B cell (primary cell): ENCODE data around the gene WASF3. TPM values are rescaled to one million over a fixed set of nuclear protein-coding genes. Genes with fewer than 3 reads are reported as not detected.

ENCODE experiments used
- ATAC-seq: fragments of 200-7000 bp; cut with Tn5 transposase; one replicate; pipeline ENCODE4 v1.10.0; 2021; ENCODE audit warnings: low read depth, mild to moderate bottlenecking, moderate number of reproducible peaks, moderate library complexity
- CTCF ChIA-PET: fragments of 350-600 bp; sonication (Branson Sonifier 250); formaldehyde crosslinking; loops from one replicate; lab custom pipeline; 2021; ENCODE audit warnings: antibody characterized with exemption, inconsistent platforms; lab: Charles Lee
- POLR2A ChIA-PET: fragments of 350-600 bp; sonication (Branson Sonifier 250); formaldehyde crosslinking; loops from one replicate; lab custom pipeline; 2021; ENCODE audit warnings: antibody characterized with exemption; lab: Charles Lee
- DNase-seq: peaks from one replicate; pipeline ENCODE4 v3.0.0; 2013
- H2AFZ ChIP-seq: 2 replicates; pipeline ENCODE4 v1.6.1; 2012; ENCODE audit warnings: mild to moderate bottlenecking, low read depth, low read length; ENCODE audit not compliant: insufficient read depth, poor library complexity, severe bottlenecking
- H3K27ac ChIP-seq, 2 donors: 1 replicate in 1 of 2; 2 replicates in 1 of 2; pipeline ENCODE4 v1.5.1; 2012 to 2013; ENCODE audit warnings: low read length in 2 of 2, mild to moderate bottlenecking in 2 of 2, moderate library complexity in 1 of 2
- H3K27me3 ChIP-seq, 4 experiments: fragments of 200-600 bp in 1 of 4; sonication (generic) in 1 of 4; replicated peaks in 1 of 4; 1 replicate in 2 of 4; 2 replicates in 2 of 4; pipeline versions ENCODE4 v1.6.1 to v1.7.0; 2013 to 2016; ENCODE audit warnings: low read length in 3 of 4, mild to moderate bottlenecking in 2 of 4, mixed read lengths in 1 of 4, moderate library complexity in 1 of 4; ENCODE audit not compliant: insufficient read depth in 4 of 4, control insufficient read depth in 3 of 4; ENCODE audit errors: control extremely low read depth in 1 of 4
- H3K36me3 ChIP-seq, 2 experiments: replicated peaks in 1 of 2; 1 replicate in 1 of 2; 2 replicates in 1 of 2; pipeline versions ENCODE4 v1.6.1 to v1.7.1; 2013; ENCODE audit warnings: low read length in 1 of 2; ENCODE audit not compliant: insufficient read depth in 2 of 2, control insufficient read depth in 1 of 2; ENCODE audit errors: control extremely low read depth in 1 of 2, extremely low read depth in 1 of 2
- H3K4me1 ChIP-seq, 2 donors: fragments of 200-600 bp in 1 of 2; sonication (generic) in 1 of 2; 1 replicate in 1 of 2; 2 replicates in 1 of 2; pipeline versions ENCODE4 v1.5.1 to v1.6.1; 2013 to 2017; ENCODE audit warnings: low read length in 2 of 2; ENCODE audit not compliant: control insufficient read depth in 2 of 2, insufficient read depth in 2 of 2
- H3K4me2 ChIP-seq: replicated peaks from 2 replicates; pipeline ENCODE3; 2012; ENCODE audit warnings: mild to moderate bottlenecking, low read depth, low read length; ENCODE audit not compliant: poor library complexity, severe bottlenecking
- H3K4me3 ChIP-seq, 5 experiments: fragments of 200-600 bp in 1 of 5; sonication (generic) in 1 of 5; 1 replicate in 3 of 5; 2 replicates in 2 of 5; pipeline versions ENCODE4 v1.5.1 to v1.7.0; 2011 to 2016; ENCODE audit warnings: low read length in 4 of 5, mild to moderate bottlenecking in 4 of 5, low read depth in 2 of 5, control low read depth in 1 of 5, moderate library complexity in 1 of 5; ENCODE audit not compliant: insufficient read depth in 1 of 5; ENCODE audit errors: control extremely low read depth in 1 of 5, extremely low read depth in 1 of 5
- H3K79me2 ChIP-seq: fragments of 200-600 bp; sonication (generic); one replicate; pipeline ENCODE4 v1.6.0; 2016; ENCODE audit warnings: low read length; ENCODE audit not compliant: control insufficient read depth, insufficient read depth
- H3K9ac ChIP-seq: fragments of 200-600 bp; sonication (generic); 2 replicates; pipeline ENCODE4 v1.6.1; 2017; ENCODE audit warnings: mild to moderate bottlenecking, low read length, moderate library complexity
- H3K9me3 ChIP-seq, 3 donors: one replicate each; pipeline versions ENCODE4 v1.6.1 to v1.7.1; 2013; ENCODE audit warnings: low read length in 2 of 3; ENCODE audit not compliant: control insufficient read depth in 2 of 3, insufficient read depth in 1 of 3; ENCODE audit errors: control extremely low read depth in 1 of 3
- H4K20me1 ChIP-seq: 2 replicates; pipeline ENCODE4 v1.6.0; 2012; ENCODE audit warnings: mild to moderate bottlenecking, low read length; ENCODE audit not compliant: insufficient read depth, control insufficient read depth, poor library complexity, severe bottlenecking
- H3K27ac Mint-ChIP-seq: one replicate; pipeline ENCODE4 v1.8.0; 2021; ENCODE audit warnings: mixed read lengths
- H3K27me3 Mint-ChIP-seq: one replicate; pipeline ENCODE4 v1.8.0; 2021; ENCODE audit warnings: mixed read lengths
- H3K4me1 Mint-ChIP-seq: one replicate; pipeline ENCODE4 v1.8.0; 2021; ENCODE audit warnings: mixed read lengths
- H3K4me3 Mint-ChIP-seq: one replicate; pipeline ENCODE4 v1.8.0; 2021; ENCODE audit warnings: mixed read lengths
- H3K9me3 Mint-ChIP-seq: one replicate; pipeline ENCODE4 v1.8.0; 2022; ENCODE audit warnings: mixed read lengths; ENCODE audit not compliant: insufficient read depth
- EZH2 ChIP-seq: IDR thresholded peaks from 2 replicates; pipeline ENCODE4 v1.6.1; 2012; ENCODE audit warnings: borderline replicate concordance, low read depth, mild to moderate bottlenecking, moderate library complexity, low read length; ENCODE audit not compliant: insufficient read depth, poor library complexity, severe bottlenecking
- WGBS: methylation state at CpG from one replicate; pipeline ENCODE4 v1.1.5; 2013; ENCODE audit warnings: missing lambda C conversion rate; ENCODE audit not compliant: insufficient coverage; 5-methylcytosine and 5-hydroxymethylcytosine counted together
- intact Hi-C: fragments of 100-400 bp; cut with micrococcal nuclease; formaldehyde crosslinking; loops from one replicate; pipeline ENCODE4 v1.10.0; 2022
- polyA plus RNA-seq: library from polyadenylated mRNA; depleted of rRNA; stranded (reverse); fragments of >200 nt; gene quantifications from 2 replicates; pipeline ENCODE4 v1.2.3, GENCODE V29; 2012
- total RNA-seq, 2 donors: library from RNA; stranded (reverse); fragments of 120-200 nt in 1 of 2; gene quantifications; 1 replicate in 1 of 2; 2 replicates in 1 of 2; pipeline versions ENCODE4 v1.2.3 to v1.2.4, GENCODE V29; 2013 to 2022
- TF ChIP-seq, protein P1 (sequence below): fragments of 200-600 bp; IDR thresholded peaks from one replicate; pipeline ENCODE4 v1.8.0; 2022; ENCODE audit warnings: antibody characterized with exemption, mild to moderate bottlenecking

WASF3 gene
- total and polyA plus RNA-seq, 2 donors (not counting 1 experiment from before 2014, with no cell fraction given): 0.18 to 0.89 TPM

DNA sequence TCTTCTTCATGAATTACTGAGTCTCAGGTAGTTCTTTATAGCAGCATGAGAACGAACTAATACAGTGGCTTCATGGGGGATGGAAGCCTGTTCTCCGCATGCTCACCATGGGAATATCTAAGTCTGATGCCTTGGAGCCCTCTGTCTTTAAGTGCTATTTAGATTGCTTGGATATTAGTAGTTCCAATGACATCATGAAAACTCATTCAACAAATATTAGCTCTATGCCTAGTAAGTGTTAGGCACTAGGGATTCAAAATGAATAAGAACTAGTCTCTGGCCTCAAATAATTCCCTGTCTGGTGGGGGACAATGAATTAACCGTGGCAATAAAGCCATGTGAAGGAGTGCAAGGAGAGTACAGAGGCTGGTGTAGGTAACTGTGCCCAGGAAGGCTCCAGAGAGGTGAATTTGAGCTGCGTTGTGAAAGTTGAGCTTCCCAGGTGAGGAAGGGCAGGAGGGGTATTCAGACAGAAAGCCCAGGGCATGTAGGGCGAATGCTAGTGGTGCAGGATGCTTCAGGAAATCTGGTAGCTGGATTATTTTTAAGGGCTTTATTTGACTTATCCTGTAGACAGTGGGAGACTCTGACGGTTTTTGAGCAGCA lies 6.1 kb upstream of the WASF3 start:
- peaks cover 30% of the 10 kb centered on the region for H3K27me3 Mint-ChIP-seq
- POLR2A ChIA-PET: no interaction called here
- peaks cover 0 to 2% (median 0%) of the 10 kb centered on the region in 3 donors for H3K9me3 ChIP-seq
- H3K4me3 ChIP-seq: no peak overlapping the region
- peaks cover 0 to 12% (median 5%) of the 10 kb centered on the region in 4 experiments for H3K27me3 ChIP-seq
- 54% methylated on average over 4 of the region's 6 CpGs for WGBS
- CTCF ChIA-PET: interaction anchor here (0.9 kb wide), 1 partner anchor 10 kb away, joined by 3 read pairs; no protein-coding TSS in a partner anchor
- no peaks in the 10 kb centered on the region for H4K20me1 ChIP-seq
- H3K4me1 Mint-ChIP-seq: no peaks in the 10 kb centered on the region
- H3K27ac ChIP-seq: no peak overlapping the region
- H3K27ac Mint-ChIP-seq: no peak overlapping the region
- H3K4me3 Mint-ChIP-seq: no peak overlapping the region
- H3K9ac ChIP-seq: no peak overlapping the region
- no peaks in the 10 kb centered on the region for H3K79me2 ChIP-seq
- no peak for DNase-seq
- no peaks in the 10 kb centered on the region for H3K36me3 ChIP-seq
- no peak for TF ChIP-seq EZH2
- TF ChIP-seq, protein P1, sequence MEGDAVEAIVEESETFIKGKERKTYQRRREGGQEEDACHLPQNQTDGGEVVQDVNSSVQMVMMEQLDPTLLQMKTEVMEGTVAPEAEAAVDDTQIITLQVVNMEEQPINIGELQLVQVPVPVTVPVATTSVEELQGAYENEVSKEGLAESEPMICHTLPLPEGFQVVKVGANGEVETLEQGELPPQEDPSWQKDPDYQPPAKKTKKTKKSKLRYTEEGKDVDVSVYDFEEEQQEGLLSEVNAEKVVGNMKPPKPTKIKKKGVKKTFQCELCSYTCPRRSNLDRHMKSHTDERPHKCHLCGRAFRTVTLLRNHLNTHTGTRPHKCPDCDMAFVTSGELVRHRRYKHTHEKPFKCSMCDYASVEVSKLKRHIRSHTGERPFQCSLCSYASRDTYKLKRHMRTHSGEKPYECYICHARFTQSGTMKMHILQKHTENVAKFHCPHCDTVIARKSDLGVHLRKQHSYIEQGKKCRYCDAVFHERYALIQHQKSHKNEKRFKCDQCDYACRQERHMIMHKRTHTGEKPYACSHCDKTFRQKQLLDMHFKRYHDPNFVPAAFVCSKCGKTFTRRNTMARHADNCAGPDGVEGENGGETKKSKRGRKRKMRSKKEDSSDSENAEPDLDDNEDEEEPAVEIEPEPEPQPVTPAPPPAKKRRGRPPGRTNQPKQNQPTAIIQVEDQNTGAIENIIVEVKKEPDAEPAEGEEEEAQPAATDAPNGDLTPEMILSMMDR: no peak
- H2AFZ ChIP-seq: no peak overlapping the region
- no peaks in the 10 kb centered on the region for H3K4me1 ChIP-seq
- no peak overlapping the region for H3K4me2 ChIP-seq
- intact Hi-C loops: no loop called here
- no peaks in the 10 kb centered on the region for H3K9me3 Mint-ChIP-seq
- ATAC-seq: no peak

DNA sequence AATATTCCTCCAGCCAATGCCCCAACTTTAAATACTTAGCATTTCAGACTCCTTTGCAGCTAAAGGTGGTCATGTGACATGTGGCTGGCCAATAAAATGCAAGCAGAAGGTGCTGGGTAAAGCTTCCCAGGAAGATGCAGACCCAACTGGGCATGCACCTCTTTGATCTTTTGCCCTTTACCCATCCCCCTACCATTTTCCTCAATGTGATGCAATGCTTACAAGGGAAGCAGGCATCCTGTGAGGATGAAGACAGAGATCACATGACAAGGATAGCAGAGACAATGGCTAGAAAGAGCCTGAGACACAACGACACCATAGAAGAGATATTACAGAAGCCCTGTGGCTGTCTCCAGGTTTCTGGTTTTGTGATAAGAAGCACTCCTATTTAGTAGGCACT lies 2.1 kb upstream of the WASF3 start:
- Histone ChIP-seq H3K9ac (no peak overlapping the region), H3K36me3 (no peaks in the 10 kb centered on the region), H3K27ac (no peak overlapping the region), H3K4me3 (no peak overlapping the region), H3K9me3 (peaks cover 0 to 2% (median 0%) of the 10 kb centered on the region in 3 donors), H2AFZ (no peak overlapping the region), H3K4me2 (no peak overlapping the region), H3K79me2 (no peaks in the 10 kb centered on the region), H3K4me1 (peaks cover 9 to 10% of the 10 kb centered on the region in 2 donors), H4K20me1 (no peaks in the 10 kb centered on the region), H3K27me3 (peaks cover 0 to 18% (median 15%) of the 10 kb centered on the region in 4 experiments)
- Mint-ChIP-seq H3K4me3 (no peak overlapping the region), H3K9me3 (no peaks in the 10 kb centered on the region), H3K27ac (no peak overlapping the region), H3K4me1 (peaks cover 14% of the 10 kb centered on the region), H3K27me3 (peaks cover 44% of the 10 kb centered on the region)
- no peak for DNase-seq
- intact Hi-C loops: no loop called here
- no peak for ATAC-seq
- ChIA-PET CTCF (interaction anchor here (0.5 kb wide), 1 partner anchor 157 kb away, joined by 3 read pairs; no protein-coding TSS in a partner anchor), POLR2A (no interaction called here)
- TF ChIP-seq EZH2: no peak
- TF ChIP-seq, protein P1: no peak
- WGBS: 88% methylated on average over 1 of the region's 1 CpG
